Activated CD8-positive, alpha-beta T cell treated with anti-CD3 and anti-CD28 coated beads for 36 hours (primary cell): ENCODE data around the gene TUBGCP5. TPM values are rescaled to one million over a fixed set of nuclear protein-coding genes. Genes with fewer than 3 reads are reported as not detected.

Experiments
- ATAC-seq: fragments of 200-7000 bp; cut with Tn5 transposase; one replicate; pipeline ENCODE4 v1.10.0; 2021; ENCODE audit warnings: mild to moderate bottlenecking, moderate library complexity
- CTCF ChIA-PET: fragments of 350-600 bp; sonication (Branson Sonifier 250); formaldehyde crosslinking; loops from one replicate; lab custom pipeline; 2021; ENCODE audit warnings: antibody characterized with exemption; lab: Charles Lee
- POLR2A ChIA-PET: fragments of 350-600 bp; sonication (Branson Sonifier 250); formaldehyde crosslinking; loops from one replicate; lab custom pipeline; 2021; ENCODE audit warnings: antibody characterized with exemption; lab: Charles Lee
- DNase-seq: peaks from one replicate; pipeline ENCODE4 v3.0.0-alpha.2; 2020
- H3K27ac Mint-ChIP-seq: one replicate; pipeline ENCODE4 v1.8.0; 2021; ENCODE audit warnings: mild to moderate bottlenecking, mixed read lengths
- H3K27me3 Mint-ChIP-seq: one replicate; pipeline ENCODE4 v1.8.0; 2021; ENCODE audit warnings: mixed read lengths
- H3K36me3 Mint-ChIP-seq: one replicate; pipeline ENCODE4 v1.8.0; 2021; ENCODE audit warnings: low read depth, mixed read lengths
- H3K4me1 Mint-ChIP-seq: one replicate; pipeline ENCODE4 v1.8.0; 2021; ENCODE audit warnings: low read depth, mixed read lengths
- H3K4me3 Mint-ChIP-seq: one replicate; pipeline ENCODE4 v1.8.0; 2021; ENCODE audit warnings: mild to moderate bottlenecking, moderate library complexity, mixed read lengths
- H3K9me3 Mint-ChIP-seq: one replicate; pipeline ENCODE4 v1.8.0; 2021; ENCODE audit warnings: mixed read lengths
- CTCF ChIP-seq: fragments of 200-600 bp; IDR thresholded peaks from one replicate; pipeline ENCODE4 v1.8.0; 2022; ENCODE audit warnings: antibody characterized with exemption, mild to moderate bottlenecking
- intact Hi-C: fragments of 100-400 bp; cut with micrococcal nuclease; formaldehyde crosslinking; loops from one replicate; pipeline ENCODE4 v1.10.0; 2022
- total RNA-seq, 2 experiments: library from RNA; stranded (reverse); gene quantifications; one replicate each; pipeline ENCODE4 v1.2.3, GENCODE V29; 2021

The TUBGCP5 gene
- total RNA-seq, 2 experiments from 2014 or later: 19.2 to 22.0 TPM

DNA sequence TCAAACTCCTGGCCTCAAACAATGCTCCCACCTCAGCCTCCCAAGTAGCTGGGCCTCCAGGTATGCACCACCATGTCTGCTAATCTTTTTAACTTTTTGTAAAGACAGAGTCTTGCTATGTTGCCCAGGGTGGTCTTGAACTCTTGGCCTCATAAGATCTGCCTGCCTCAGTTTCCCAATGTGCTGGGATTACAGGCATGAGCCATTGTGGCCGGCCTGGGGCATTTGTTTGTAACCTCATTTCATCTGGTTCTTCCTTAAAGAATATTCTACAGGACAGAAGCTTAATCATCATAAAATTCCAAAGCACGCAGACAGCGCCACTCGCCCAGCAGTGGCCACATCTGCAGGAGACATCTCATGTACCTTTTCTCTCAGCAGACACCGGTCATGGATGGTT is 35.6 kb downstream of the TUBGCP5 start:
- H3K4me1 Mint-ChIP-seq: no peaks in the 10 kb centered on the region
- H3K9me3 Mint-ChIP-seq: no peaks in the 10 kb centered on the region
- no peak overlapping the region for H3K27ac Mint-ChIP-seq
- DNase-seq (no peak), ATAC-seq (no peak)
- intact Hi-C loops: no loop called here
- H3K4me3 Mint-ChIP-seq: no peak overlapping the region
- TF ChIP-seq CTCF: no peak
- H3K36me3 Mint-ChIP-seq: peaks cover 41% of the 10 kb centered on the region
- no peaks in the 10 kb centered on the region for H3K27me3 Mint-ChIP-seq
- POLR2A ChIA-PET: no interaction called here
- CTCF ChIA-PET: no interaction called here

- CTCF ChIA-PET: no interaction called here
- Mint-ChIP-seq H3K4me1 (no peaks in the 10 kb centered on the region), H3K36me3 (peaks cover 45% of the 10 kb centered on the region), H3K27ac (no peak overlapping the region), H3K4me3 (no peak overlapping the region), H3K9me3 (no peaks in the 10 kb centered on the region), H3K27me3 (no peaks in the 10 kb centered on the region)
- no peak for ATAC-seq
- TF ChIP-seq CTCF: no peak
- intact Hi-C loops: no loop called here
- DNase-seq: no peak
- POLR2A ChIA-PET: no interaction called here
Measured at GRCh38 chr15:23002920-23003319, 36.4 kb downstream of the TUBGCP5 start.

DNA sequence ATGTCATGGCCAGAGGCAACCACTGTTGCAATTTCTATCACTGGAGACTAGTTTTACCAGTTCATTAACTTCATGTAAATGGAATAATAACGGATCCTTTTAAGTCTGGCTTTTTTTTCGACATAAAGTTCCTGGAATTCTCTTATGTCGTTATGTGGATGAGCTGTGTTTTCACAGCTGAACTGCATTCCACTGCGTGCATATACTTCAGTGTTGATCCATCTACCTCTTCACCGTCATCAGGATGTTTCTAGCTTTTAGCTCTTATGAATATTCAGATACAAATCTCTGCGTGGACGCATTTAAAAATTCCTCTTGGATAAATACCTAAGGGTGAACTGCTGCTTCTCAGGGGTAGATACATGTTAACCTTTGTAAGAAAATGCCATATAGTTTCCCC is 43.6 kb downstream of the TUBGCP5 start:
- H3K27ac Mint-ChIP-seq: no peak overlapping the region
- POLR2A ChIA-PET: no interaction called here
- no peak for TF ChIP-seq CTCF
- intact Hi-C loops: no loop called here
- H3K4me3 Mint-ChIP-seq: no peak overlapping the region
- ATAC-seq: no peak
- no peaks in the 10 kb centered on the region for H3K9me3 Mint-ChIP-seq
- no peaks in the 10 kb centered on the region for H3K4me1 Mint-ChIP-seq
- no peaks in the 10 kb centered on the region for H3K27me3 Mint-ChIP-seq
- H3K36me3 Mint-ChIP-seq: peaks cover 32% of the 10 kb centered on the region
- DNase-seq: no peak
- CTCF ChIA-PET: no interaction called here

DNA sequence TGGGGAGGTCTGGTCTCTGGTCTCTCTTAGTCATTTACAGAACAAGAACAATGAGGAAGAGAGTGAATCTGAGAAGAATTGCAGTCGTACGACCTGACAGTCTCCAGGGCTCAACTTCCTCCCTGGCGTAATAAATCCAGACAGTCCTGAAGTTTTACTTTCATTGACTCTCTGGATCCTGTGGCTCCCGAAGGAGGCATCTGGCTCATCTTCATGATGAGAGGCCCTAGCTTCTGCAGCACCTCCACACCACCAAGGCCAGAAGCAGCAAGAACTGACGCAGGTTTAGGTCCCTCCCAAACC is 47.4 kb downstream of the TUBGCP5 start:
- no peaks in the 10 kb centered on the region for H3K27me3 Mint-ChIP-seq
- ChIA-PET POLR2A (no interaction called here), CTCF (no interaction called here)
- intact Hi-C loops: no loop called here
- ATAC-seq: no peak
- H3K9me3 Mint-ChIP-seq: no peaks in the 10 kb centered on the region
- no peak for DNase-seq
- H3K27ac Mint-ChIP-seq: no peak overlapping the region
- H3K4me1 Mint-ChIP-seq: no peaks in the 10 kb centered on the region
- TF ChIP-seq CTCF: no peak
- H3K36me3 Mint-ChIP-seq: peaks cover 19% of the 10 kb centered on the region
- no peak overlapping the region for H3K4me3 Mint-ChIP-seq

DNA sequence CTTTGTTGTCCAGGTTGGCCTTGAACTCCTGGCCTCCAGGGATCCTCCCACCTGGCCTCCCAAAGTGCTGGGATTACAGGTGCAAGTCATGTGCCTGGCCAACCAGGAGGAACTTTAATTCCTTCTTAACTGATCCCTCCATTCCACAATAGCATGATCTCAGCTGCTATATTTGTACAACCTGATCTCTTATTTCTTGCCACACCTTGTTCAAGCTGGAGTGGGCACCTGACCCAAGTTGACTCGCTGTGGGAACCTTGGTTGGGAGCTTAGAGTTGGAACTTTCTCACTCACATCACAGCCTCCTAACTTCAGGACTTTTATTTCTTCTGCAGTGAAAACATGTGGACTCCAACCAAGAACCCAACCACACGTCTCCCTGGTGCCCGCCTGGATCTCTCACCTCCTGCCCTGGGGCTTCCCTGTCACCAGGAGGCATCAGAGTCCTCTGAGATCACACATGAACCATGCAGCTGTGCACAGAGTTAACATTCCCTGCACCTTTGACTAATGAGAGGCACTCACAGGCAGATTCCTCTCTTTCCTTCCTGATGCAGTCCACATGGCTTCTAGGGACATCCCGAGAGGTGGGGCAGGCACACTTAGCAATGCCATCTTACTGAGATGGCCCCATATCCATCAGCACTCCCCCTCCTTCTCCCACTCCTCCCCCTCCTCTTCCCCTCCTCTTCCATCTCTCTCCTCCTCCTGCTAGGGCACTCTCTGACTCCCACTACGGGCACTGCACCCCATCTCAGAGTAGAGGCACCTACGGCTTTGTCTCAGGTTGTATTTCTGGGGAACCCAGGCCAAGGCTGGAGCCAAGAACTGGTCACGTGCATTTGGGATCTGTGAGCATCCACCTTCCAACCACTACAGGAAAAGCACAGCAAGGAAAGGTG is 49.5 kb downstream of the TUBGCP5 start:
- no peak for ATAC-seq
- DNase-seq: no peak
- no peaks in the 10 kb centered on the region for H3K9me3 Mint-ChIP-seq
- no peaks in the 10 kb centered on the region for H3K27me3 Mint-ChIP-seq
- H3K4me3 Mint-ChIP-seq: no peak overlapping the region
- H3K4me1 Mint-ChIP-seq: no peaks in the 10 kb centered on the region
- POLR2A ChIA-PET: no interaction called here
- CTCF ChIA-PET: interaction anchor here (1.0 kb wide), 1 partner anchor 46 kb away, joined by 3 read pairs; no protein-coding TSS in a partner anchor
- no peak overlapping the region for H3K27ac Mint-ChIP-seq
- peaks cover 7% of the 10 kb centered on the region for H3K36me3 Mint-ChIP-seq
- no peak for TF ChIP-seq CTCF
- intact Hi-C loops: no loop called here
